GM12873 (cell line): ENCODE data around the gene SH3TC1.

Experiments
- TF ChIP-seq, protein P1 (sequence below): IDR thresholded peaks from 2 replicates; pipeline ENCODE4 v1.5.1; 2012; ENCODE audit warnings: low read depth, mild to moderate bottlenecking, moderate library complexity, low read length, control low read depth; ENCODE audit not compliant: insufficient read depth; ENCODE audit errors: missing control alignments

The SH3TC1 gene

DNA sequence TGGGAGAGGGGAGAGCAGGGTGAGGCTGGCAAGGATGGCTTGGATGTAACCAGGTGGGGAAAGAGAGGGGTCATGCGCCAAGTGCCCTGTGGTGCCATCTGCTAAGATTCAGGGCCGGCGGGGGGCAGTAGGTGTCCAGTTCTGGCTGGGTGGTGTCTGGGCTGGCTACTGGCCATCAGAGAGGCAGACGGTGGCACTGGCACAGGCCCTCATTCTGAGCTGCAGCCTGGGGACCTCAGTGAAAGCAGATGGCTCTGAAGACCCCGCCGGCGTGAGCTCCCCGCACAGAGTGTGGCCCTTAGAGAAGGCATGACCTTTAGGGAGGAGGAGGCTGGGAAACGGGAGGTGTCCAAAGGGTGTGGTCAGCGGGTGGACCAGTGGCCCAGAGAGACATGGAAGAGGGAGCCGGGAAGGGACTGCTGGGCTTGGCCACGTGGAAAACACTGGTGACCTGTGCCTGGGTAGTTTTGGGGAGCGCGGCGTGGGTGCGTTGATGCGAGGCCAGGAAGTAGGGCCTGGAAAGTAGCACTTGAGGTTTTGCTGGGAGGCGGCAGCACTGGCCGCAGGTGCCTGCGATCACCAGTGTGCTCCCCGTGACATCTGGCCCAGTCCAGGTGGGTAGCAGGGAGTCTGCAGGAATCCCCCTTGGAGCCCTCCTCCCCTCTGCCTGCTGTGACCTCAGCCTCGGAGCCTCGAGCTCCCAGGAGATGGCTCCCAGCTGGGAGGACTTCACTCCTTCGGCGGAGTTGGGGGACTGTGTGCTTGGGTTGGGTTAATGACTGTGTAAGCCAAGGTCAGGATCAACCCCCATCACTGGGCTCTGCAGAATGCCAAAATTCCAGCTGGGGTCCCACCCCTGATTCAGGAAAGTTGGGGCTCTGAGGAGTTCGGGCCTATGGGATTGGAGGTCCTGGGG lies 9.3 kb upstream of the SH3TC1 start:
- TF ChIP-seq, protein P1, sequence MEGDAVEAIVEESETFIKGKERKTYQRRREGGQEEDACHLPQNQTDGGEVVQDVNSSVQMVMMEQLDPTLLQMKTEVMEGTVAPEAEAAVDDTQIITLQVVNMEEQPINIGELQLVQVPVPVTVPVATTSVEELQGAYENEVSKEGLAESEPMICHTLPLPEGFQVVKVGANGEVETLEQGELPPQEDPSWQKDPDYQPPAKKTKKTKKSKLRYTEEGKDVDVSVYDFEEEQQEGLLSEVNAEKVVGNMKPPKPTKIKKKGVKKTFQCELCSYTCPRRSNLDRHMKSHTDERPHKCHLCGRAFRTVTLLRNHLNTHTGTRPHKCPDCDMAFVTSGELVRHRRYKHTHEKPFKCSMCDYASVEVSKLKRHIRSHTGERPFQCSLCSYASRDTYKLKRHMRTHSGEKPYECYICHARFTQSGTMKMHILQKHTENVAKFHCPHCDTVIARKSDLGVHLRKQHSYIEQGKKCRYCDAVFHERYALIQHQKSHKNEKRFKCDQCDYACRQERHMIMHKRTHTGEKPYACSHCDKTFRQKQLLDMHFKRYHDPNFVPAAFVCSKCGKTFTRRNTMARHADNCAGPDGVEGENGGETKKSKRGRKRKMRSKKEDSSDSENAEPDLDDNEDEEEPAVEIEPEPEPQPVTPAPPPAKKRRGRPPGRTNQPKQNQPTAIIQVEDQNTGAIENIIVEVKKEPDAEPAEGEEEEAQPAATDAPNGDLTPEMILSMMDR: no peak

DNA sequence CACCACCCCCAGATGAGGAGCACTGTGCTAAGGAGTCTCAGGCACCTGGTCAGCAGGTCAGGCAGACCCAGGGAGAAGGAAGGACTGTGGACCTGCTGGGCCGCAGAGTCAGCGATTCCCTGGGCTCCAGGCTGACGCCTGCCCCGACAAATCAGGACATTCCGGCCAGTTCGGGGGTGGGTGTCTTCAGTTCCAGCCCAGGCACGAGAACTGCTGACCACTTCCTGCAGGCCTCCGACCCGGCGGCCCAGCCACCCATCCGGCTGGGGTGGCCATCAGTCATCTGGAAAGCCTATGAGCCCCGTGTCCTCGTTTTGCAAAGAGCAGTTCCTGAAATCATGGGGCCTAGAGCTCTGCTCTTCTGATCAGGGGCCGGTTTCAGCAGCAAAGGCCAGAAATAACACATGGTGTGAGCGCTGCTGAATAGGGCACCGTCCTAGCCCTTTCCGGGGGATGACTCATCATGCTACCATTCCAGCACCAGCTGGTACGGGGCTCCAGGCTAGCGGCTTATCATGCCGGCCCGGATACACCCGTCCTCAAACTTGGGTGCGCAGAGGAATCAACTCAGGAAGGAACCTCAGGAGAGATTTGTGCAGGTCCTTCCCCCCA lies 7.8 kb upstream of the SH3TC1 start:
- TF ChIP-seq, protein P1: no peak

DNA sequence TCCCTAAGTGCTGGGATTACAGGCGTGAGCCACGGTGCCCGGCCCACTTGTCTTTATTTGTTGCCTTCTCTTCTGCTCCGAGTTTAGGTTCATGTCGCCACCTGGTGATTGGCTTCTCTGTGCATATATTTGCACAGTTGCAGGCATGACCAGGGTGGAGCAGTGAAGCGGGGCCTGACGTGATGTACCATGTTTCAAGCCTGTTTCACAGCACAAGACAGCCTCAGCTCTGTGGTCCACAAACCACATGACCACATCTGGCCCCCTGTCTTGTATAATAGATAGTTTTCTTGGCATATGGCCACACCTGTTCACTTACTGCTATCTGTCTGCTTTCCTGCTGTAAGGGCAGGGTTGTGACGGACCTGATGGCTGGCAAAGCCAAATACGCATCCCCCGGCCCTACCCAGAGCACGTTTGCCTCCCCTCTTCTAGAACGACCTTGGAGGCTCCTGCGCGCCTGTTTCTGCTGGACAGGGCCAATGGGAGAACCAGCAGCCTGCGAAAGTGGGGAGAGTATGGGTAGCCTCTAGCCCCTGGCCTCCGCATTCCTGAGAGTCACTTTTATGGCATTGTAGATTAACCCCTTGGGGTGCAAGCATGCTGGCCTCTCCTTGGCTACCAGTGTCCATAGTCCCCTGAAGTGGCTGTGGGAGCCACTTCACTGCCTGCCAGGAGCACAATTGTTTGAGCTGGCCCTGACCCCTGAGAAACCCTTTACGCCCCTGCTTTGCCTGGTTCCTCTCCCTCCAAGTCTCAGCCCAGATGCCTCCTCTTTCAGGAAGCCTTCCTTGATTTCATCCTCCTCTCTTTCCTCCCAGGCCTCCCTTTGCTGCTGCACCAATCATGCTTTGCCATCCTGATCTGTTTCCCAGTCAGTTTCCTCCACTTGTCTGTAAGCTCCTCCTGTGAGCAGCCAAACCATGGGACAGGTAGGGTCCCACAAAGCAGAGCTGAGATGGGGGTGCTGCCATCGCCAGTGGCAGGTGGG lies 6.0 kb upstream of the SH3TC1 start:
- TF ChIP-seq, protein P1: peak; percentile 56

DNA sequence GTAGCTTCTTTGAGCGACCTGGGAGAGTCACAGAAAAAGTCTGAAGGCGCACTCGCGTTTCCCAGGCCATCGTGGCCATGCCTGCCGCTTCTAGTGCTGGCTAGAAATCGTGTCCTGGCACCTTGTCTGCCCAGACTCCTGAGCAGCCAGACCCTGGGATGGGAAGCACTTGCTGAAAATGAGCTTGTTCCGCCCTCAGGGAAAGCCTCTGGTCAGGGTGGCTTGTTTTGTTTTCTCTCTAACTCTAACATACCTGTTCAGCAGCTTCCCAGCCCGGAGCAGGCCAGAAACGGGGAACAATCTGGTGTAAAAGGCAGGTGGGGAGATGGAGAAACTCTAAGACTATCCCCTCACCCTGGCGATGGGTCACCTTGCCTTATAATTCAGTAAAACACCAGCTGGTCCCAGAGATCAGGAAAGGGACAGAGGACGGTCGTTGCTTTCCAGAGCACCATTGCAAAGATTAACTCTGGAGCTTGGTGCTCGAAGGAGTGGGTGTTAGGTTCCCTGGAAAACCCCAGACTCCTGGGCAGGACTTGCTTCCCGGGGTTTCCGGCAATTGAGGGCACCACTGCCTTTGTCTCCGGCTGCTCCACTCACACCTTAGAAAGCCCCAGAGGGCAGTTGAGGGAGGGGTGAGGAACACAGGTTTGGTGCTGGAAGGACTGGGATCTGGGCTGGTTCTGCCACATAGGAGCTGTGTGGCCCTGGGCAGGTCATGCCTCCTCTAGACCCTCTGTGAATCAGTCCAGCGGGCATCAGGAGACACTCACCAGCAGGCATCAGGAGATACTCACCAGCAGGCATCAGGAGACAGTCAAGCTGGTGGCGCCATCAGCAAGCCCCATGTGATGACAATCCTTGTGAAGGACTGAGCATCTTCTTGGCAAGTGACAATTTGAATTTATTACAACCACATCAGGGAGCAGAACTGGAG lies 4.5 kb upstream of the SH3TC1 start:
- TF ChIP-seq, protein P1: no peak

DNA sequence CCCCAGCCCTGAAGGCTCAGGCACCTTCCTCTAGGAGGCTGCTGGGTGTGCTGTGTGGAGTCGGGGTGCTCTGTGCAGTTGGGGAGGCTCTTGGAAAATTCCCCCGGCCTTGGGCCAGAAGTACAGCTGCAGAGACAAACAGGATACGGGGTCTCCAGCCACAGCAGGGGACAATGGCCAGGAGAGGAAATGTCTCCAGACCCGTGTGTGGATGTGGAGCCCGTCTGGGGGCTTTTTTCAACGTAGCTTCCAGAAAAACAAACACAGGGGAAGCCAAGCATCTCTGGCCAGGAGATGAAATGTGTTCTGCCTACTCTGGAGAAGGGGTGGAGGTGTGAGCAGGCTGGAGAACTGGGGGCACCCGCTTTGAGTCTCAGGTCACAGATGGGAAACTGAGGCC lies 3.7 kb upstream of the SH3TC1 start:
- TF ChIP-seq, protein P1: no peak

DNA sequence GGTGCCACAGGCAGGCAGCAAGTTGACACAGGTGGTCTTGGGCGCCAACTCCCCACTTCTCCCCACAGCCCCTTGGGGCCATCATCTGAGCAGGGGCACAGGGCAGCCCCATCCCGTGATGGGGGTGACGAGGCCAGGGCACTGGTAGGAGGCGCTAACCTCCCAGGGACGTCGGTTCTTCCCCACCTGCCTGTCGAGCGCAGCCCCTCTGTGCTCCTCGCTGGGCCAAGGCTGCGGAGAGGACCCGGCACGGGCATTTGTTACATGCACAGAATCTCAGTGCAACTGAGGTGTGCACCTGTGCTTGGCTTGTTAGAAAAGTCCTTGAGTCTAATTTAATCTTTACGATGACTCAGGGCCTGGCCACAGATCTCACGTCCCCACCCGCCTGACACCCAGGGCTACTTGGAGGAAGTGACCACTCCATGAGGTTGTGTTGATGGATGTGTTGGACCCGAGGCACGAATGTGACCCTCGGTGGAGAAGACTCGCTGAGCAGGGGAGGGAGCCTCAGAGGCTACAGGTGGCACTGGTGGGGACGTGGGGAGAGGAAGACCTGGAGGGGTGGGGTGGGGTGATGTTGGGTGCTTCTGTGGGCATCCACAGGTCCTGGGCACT lies 3.1 kb upstream of the SH3TC1 start:
- TF ChIP-seq, protein P1: no peak
